Measurements from ENCODE around the gene SPRED1.

DNA sequence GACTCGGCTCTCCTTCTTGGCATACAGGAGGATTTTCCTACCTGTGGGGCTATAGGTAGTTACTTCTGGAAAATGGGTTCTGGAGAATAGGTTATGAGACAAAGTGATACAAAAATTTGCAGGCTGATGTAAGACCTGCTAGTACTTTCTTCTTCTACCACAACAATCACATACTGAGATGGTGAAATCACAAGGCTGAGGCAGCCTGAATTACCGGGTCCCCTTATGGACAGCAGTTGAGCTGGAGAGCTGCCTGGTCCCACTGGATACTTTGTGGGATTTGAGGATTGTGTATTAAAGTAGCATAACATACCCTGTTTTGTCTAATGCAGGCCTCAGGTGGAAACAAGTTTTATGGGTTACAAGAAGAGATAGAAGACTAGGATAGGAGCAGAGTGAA is 114.8 kb downstream of the SPRED1 start:
- TF ChIP-seq, protein P1, sequence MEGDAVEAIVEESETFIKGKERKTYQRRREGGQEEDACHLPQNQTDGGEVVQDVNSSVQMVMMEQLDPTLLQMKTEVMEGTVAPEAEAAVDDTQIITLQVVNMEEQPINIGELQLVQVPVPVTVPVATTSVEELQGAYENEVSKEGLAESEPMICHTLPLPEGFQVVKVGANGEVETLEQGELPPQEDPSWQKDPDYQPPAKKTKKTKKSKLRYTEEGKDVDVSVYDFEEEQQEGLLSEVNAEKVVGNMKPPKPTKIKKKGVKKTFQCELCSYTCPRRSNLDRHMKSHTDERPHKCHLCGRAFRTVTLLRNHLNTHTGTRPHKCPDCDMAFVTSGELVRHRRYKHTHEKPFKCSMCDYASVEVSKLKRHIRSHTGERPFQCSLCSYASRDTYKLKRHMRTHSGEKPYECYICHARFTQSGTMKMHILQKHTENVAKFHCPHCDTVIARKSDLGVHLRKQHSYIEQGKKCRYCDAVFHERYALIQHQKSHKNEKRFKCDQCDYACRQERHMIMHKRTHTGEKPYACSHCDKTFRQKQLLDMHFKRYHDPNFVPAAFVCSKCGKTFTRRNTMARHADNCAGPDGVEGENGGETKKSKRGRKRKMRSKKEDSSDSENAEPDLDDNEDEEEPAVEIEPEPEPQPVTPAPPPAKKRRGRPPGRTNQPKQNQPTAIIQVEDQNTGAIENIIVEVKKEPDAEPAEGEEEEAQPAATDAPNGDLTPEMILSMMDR (IDR thresholded peaks at IDR 0.05), result no peak
- no peak for TF ChIP-seq POLR2A (IDR thresholded peaks at IDR 0.05)
